GM19372 (cell line): ENCODE data around the gene CPT1B.
"Not testable (repeated sequence)": the region's sequence is repeated elsewhere in the genome, so short reads cannot be mapped to it uniquely, and the experiment has no call there.

Experiments used
- ATAC-seq: cut with Tn5 transposase; IDR thresholded peaks from one replicate; pipeline ENCODE4 v1.9.1; 2021; ENCODE audit warnings: mild to moderate bottlenecking, low read depth, moderate library complexity; ENCODE audit not compliant: unreplicated experiment

The CPT1B gene

GRCh38 chr22:50577987-50578775, at the start of gene CPT1B:
Gene CPT1B (minus strand): TSS chr22:50578427. CDS start chr22:50577915, 512 bp downstream.
- ATAC-seq: no peak

DNA sequence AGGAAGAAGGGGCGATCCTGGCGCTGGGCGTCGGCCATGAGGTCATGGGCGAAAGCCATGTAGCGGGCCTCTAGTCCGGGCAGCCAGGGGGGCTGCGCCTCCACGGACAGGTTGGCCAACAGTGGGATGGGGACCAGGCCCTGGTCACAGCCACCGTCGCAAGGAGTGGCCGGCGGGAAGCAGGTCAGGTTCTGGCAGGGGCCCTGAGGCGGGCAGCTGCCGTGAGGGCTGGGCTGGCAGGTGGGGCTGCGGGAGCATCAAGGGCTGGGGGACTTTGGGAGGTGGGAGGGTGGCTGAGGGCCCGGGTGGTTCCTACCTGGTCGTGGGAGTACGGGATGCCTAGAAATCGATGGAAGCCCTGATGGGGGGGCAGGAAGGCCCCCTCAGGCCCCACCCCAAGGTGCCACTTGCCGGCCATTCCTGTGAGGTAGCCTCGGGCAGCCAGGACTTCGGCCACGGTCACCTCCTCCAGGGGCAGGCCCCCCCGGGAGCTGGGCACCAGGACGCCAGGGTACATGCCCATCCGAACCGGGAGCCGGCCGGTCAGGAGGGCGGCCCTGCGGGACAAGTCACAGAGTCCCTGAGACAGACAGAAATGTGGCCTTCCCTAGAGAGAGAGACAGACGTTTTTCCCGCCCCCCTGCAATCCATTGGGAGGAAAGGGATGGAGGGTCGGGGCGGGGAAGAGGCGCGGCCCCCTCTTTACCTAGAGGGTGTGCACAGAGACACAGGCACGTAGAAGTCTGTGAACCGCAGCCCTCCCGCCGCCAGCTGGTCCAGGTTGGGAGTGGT, 48.8 kb upstream of the CPT1B start:
- no peak for ATAC-seq

DNA sequence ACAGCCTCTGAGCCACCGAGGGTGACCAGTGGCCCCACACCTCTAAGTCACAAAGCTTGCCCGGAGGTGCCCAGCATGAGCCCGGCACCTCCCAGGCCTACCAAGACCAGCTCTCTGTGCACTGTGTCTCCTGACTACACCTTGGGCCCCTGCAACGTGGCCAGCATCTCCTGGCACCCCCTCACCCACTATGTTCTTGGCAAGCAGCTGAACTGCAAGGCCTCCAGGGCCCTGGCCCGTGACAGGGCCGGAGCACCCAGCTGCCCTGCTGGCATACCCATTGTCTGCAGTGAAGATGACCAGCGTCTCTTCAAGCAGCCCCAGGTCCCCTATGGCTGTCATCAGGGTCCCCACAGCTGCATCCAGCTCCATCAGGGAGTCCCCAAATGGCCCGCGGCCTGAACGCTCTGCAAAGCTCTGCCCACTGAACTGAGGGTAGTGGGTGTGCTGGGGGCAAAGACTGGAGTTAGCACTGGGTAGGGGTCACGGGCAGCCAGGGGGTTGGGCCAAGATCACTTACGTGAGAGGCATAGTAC, 48.2 kb upstream of the CPT1B start:
- no peak for ATAC-seq

DNA sequence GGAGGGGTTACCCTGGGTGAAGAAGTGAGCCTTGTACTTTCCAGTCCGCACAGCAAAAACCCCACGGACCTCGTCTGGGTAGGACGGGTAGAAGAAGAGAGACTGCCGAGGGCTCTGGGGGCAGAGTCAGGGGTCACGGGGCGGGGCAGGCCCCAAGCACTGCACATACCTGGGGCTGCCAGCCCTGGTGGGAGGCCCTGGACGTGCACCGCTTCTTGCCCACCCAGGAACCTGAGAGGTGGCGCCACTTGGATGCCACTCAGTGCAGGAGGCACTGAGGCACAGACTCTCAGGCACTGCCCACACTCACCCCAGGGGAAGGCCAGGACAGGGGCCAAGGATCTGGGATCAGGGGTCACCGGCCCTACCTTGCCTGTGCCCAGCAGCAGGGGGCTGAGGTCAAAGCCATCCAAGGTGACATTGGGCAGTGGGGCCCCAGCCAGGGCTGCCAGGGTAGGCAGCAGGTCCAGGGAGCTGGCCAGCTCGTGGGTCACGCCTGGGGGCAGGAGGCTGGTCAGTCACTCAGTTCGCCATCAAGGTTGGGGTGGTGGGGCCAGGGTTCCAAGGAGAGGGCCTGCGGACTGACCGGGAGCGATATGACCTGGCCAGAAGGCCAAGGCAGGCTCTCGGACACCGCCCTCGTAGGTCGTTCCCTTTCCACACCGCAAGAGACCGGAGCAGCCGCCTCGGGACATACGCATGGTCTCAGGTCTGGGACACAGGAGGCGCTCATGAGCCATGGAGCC, 47.5 kb upstream of the CPT1B start:
- ATAC-seq: no peak

GRCh38 chr22:50625131-50625567, 46.9 kb upstream of the CPT1B start:
- ATAC-seq: no peak

DNA sequence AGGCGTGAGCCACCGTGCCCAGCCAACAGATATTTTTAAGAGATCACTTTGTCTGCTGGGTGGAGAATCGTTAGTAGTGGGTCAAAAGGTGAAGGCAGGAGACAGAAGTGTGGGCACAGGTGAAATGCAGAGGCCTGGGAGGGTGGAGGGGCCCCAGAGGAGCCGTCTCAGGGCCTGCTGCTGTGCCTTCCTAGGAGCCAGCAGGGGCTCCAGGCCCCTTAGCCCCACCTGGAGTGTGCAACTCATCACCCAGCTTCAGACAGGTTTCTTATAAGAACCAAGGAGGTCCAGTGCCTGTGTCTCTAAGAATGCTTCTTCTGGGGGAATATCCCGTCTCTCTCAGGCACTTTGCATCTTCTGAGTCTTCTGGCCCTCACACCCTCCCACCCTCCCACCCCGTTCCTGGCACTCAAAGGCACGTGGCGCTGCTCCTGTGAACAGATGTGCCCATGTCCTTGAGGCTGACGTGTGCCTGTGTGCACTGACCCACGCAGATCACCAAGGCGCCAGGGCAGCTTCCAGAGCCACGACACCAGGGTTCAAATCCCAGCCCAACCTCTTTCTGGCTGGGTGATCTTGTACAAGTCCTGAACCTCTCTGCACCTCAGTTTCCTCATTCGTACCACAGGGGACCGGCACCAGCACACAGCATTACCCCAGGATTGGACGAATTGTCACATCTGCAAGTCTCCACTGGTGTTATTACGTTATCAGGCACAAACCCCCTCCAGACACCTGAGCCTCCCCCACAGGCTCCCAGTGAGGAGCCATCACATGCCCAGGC, 46.3 kb upstream of the CPT1B start:
- no peak for ATAC-seq

DNA sequence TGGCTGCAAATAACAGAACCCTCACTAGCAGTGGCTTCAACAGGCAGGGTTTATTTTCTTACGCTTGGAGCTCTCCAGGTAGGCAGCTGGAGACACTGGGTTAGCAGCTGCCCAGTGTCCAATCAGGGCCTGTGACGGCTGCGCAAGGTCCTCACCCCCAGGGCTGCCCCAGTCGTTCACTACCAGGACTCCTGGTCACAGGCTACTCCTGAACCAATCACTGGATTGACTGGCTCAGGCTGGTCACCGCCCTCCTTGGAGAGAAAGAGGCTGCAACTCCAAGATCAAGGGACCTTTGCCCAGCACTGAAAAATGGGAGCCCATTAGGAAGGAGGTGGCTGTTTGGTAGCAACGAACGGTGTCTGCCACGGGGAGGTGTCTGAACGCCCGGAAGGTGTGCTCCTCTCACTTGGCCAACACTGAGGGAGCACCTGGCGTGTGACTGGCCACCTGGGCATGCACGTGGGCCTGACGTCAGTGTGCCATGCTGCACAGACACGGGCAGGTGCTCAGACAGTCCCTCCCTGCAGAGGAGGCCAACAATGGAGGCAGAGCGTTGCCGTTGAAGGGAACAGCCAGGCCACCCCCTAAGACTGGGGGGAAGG, 44.6 kb upstream of the CPT1B start:
- ATAC-seq: no peak

GRCh38 chr22:50621948-50622722, 43.9 kb upstream of the CPT1B start:
- no peak for ATAC-seq

DNA sequence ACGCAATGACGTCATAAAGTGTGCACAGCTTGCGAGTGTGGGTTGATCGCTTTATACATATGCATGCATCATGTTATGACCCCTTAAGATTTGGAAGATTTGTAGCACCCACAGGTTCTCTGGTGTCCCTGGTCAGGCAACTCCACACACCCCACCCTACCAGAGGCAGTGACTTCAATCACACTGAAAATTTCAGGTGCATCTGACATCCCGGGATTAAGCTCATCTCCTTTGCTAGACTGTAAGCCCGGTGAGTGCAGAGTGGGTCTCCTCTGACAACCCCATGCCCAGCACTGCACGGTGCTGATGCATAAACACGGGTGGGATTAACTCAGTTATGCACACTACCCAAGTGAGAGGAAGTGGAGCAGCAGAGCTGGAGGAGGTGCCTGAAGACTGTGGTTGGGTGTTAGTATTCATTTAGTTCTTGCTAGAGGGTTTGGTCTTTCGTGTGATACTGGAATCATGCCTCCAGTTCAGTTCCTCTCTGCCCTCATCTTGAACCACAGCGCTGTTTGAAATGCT, 43.2 kb upstream of the CPT1B start:
- no peak for ATAC-seq

DNA sequence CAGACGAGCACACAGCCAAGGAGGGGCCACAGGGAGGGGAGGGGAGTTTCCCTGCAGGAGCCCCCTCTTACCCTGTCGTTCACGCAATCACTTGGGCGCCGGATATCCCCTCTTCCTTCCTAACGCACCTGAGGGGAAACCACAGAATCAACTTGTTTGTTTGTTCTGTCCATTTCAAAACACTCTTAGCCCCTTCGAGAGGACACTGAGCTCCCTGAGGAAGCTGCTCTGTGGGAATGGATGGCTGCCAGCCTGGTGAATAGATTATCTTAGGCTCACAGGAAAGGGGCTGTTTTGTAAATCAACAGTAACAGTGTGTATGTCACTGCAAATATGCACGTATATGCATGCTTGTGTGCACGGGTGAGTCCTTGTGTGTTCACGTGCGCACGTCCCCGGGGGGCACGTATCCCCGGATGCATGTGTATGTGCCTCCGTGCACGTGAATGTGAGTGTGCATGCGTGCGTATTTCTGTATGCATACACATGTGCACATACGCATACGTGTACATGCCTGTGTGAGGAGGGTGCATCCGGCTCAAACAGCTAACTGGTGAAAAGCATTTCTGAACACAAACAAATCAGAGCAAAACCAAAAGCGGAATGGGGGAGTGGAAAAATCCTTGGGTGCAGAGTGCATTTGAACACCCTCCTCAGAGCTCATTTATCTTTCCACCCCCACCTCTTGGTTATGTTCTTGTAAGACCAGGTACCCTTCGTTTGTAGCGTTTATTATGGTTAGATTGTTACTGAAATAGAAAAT, 42.5 kb upstream of the CPT1B start:
- no peak for ATAC-seq

DNA sequence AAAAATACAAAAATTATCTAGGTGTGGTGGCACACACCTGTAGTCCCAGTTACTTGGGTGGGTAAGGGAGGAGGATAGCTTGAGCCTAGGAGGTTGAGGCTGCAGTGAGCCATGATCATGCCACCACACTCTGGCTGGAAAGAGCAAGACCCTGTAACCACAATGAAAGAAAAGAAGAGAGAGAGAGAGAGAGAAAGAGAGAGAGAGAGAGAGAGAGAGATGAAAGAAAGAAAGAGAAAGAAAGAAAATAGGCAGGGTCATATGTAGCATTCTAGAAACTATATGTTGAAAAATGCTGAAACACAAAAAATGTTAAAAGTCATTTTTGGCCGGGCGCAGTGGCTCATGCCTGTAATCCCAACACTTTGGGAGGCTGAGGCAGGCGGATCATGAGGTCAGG, 36.1 kb upstream of the CPT1B start:
- ATAC-seq: not testable (repeated sequence)

DNA sequence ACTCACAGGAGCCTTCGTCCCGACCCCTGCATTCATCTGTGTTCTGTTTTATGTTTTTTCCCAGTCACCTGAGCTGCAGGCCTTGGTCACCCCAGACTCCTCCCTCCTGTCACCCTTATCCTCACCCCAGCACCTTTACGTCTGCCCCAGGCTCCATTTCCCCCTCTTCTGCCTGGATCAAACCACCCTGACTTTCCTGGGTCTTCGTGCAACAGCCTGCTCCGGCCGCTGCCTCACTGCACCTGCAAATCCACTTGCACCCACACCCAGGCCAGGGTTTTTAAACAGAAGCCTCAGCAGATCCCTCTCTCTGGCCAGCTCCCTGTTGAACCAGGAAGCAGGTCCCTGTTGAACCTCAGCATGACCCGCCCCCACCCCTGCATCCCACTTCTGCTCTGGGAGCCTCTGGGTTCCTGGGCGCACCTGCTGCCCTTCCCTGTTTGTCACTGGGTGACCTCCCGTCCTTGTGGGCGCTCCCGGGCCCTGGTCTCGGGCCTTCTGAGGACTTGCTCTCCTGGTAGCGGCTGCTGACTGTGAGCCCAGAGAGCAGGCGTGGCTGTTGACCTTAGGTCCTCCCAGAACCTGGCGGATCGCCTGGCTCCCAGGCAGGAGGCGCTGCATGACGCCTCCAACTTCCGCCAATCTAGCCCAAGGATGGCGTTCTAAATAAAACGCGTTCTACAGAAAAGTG, 35.2 kb upstream of the CPT1B start:
- ATAC-seq: no peak

GRCh38 chr22:50612528-50613221, 34.4 kb upstream of the CPT1B start:
- no peak for ATAC-seq

DNA sequence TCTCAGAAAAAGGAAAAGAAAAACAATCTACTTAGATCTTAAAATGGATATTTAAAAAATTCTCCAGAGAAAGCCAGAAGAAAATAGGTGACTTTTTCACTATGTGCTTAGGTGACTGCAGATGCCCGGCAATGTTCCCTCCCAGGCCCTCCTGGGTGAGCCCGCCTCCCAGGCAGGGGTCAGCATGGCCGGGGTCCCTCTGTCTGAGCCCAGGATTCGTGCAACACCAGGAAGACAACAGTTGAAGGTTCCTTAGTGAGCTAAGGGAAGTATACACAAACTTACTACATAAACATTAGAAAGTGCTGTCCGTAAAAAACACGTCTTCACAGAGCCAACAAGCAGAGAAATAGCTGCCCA, 33.9 kb upstream of the CPT1B start:
- ATAC-seq: no peak

DNA sequence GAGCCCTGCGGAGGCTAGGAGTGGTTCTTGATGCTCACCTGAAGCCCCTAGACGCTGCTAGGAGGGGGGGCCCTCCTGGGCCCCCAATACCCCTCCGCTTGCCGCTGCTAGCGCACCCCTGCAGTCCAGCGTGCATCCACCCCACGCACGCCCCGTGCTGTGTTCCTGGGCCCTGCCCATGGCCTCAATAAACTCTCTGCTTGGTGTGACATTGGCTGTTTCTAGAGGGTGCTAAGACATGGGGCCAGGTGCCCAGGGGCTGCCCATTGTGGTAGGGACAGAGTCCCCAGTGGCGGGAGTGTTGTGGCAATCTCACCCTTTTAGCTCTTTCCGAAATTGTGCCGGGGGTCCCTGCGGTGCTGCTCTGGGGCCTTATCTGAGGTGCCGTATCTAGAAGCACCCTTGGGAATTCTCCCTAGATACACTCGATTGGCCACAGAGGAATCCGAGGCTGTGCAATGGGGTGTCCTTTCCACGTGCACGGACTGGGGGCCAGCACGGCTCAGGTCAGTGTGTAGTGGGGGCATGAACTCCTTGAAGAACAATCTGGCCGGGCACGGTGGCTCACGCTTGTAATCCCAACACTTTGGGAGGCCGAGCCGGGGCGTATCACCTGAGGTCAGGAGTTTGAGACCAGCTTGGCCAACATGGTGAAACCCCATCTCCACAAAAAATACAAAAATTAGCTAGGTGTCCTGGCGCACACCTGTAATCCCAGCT, 33.3 kb upstream of the CPT1B start:
- no peak for ATAC-seq

- ATAC-seq: no peak
These were observed 32.4 kb upstream of the CPT1B start for GRCh38 chr22:50610581-50610980.
